T-helper 17 cell (primary cell): Measurements from ENCODE around the gene MRAS. TPM values are rescaled to one million over a fixed set of nuclear protein-coding genes. Genes with fewer than 3 reads are reported as not detected.

Source experiments
- ATAC-seq: fragments of 150-1000 bp; cut with Tn5 transposase; 2 replicates; pipeline ENCODE4 v1.10.0; 2021; ENCODE audit warnings: mild to moderate bottlenecking, moderate library complexity
- DNase-seq, 3 donors: peaks; one replicate each; pipeline versions ENCODE4 v3.0.0 to v3.0.0-alpha.2; 2020 to 2021
- H3K9me3 ChIP-seq: one replicate; pipeline ENCODE4 v1.7.0; 2013; ENCODE audit warnings: low read length, mild to moderate bottlenecking; ENCODE audit not compliant: control insufficient read depth, poor library complexity, severe bottlenecking
- H3K27ac Mint-ChIP-seq: one replicate; pipeline ENCODE4 v1.8.0; 2022; ENCODE audit warnings: mild to moderate bottlenecking, moderate library complexity, mixed read lengths
- H3K27me3 Mint-ChIP-seq: one replicate; pipeline ENCODE4 v1.8.0; 2022; ENCODE audit warnings: mixed read lengths
- H3K36me3 Mint-ChIP-seq: one replicate; pipeline ENCODE4 v1.8.0; 2022; ENCODE audit warnings: low read depth, mixed read lengths
- H3K4me1 Mint-ChIP-seq: one replicate; pipeline ENCODE4 v1.8.0; 2022; ENCODE audit warnings: mild to moderate bottlenecking, mixed read lengths
- H3K4me3 Mint-ChIP-seq: one replicate; pipeline ENCODE4 v1.8.0; 2022; ENCODE audit warnings: mild to moderate bottlenecking, moderate library complexity, mixed read lengths
- total RNA-seq, 4 donors: library from RNA in 2 of 4; stranded (reverse) in 2 of 4; gene quantifications; one replicate each; pipeline ENCODE4 v1.2.3 and lab custom pipeline; 2022 to 2026

The MRAS gene
- total RNA-seq, 2 donors from 2014 or later = 0.13 to 1.6 TPM

- DNase-seq = no peak
- Mint-ChIP-seq H3K4me3 (no peak overlapping the region), H3K27me3 (peaks cover 26% of the 10 kb centered on the region), H3K27ac (no peak overlapping the region), H3K36me3 (no peaks in the 10 kb centered on the region), H3K4me1 (peaks cover 10% of the 10 kb centered on the region)
- H3K9me3 ChIP-seq = no peaks in the 10 kb centered on the region
- no peak for ATAC-seq
These were observed 2.8 kb downstream of the MRAS start for GRCh38 chr3:138351151-138351550.

GRCh38 chr3:138351916-138352550 is 3.7 kb downstream of the MRAS start:
- peaks cover 10% of the 10 kb centered on the region for H3K4me1 Mint-ChIP-seq
- H3K27me3 Mint-ChIP-seq = peaks cover 17% of the 10 kb centered on the region
- no peak overlapping the region for H3K4me3 Mint-ChIP-seq
- no peak for DNase-seq
- no peak for ATAC-seq
- H3K27ac Mint-ChIP-seq = no peak overlapping the region
- no peaks in the 10 kb centered on the region for H3K36me3 Mint-ChIP-seq
- H3K9me3 ChIP-seq = no peaks in the 10 kb centered on the region

GRCh38 chr3:138354376-138354775 is 6.0 kb downstream of the MRAS start:
- no peak overlapping the region for H3K4me3 Mint-ChIP-seq
- no peak overlapping the region for H3K27ac Mint-ChIP-seq
- no peaks in the 10 kb centered on the region for H3K36me3 Mint-ChIP-seq
- ATAC-seq = no peak
- H3K27me3 Mint-ChIP-seq = peaks cover 2% of the 10 kb centered on the region
- H3K9me3 ChIP-seq = no peaks in the 10 kb centered on the region
- H3K4me1 Mint-ChIP-seq = peaks cover 5% of the 10 kb centered on the region
- DNase-seq = no peak

GRCh38 chr3:138355071-138355470 is 6.7 kb downstream of the MRAS start:
- Mint-ChIP-seq H3K27me3 (no peaks in the 10 kb centered on the region), H3K4me1 (peaks cover 5% of the 10 kb centered on the region), H3K27ac (no peak overlapping the region), H3K4me3 (no peak overlapping the region), H3K36me3 (no peaks in the 10 kb centered on the region)
- ATAC-seq = no peak
- H3K9me3 ChIP-seq = no peaks in the 10 kb centered on the region
- no peak for DNase-seq

- Mint-ChIP-seq H3K36me3 (no peaks in the 10 kb centered on the region), H3K4me3 (no peak overlapping the region), H3K27me3 (peaks cover 7% of the 10 kb centered on the region), H3K27ac (no peak overlapping the region), H3K4me1 (peaks cover 7% of the 10 kb centered on the region)
- no peak for ATAC-seq
- no peak for DNase-seq
- no peaks in the 10 kb centered on the region for H3K9me3 ChIP-seq
These were observed 8.5 kb downstream of the MRAS start for GRCh38 chr3:138356730-138357405.

GRCh38 chr3:138359148-138359918 is 11.0 kb downstream of the MRAS start:
- Mint-ChIP-seq H3K36me3 (no peaks in the 10 kb centered on the region), H3K27ac (no peak overlapping the region), H3K4me1 (peaks cover 7% of the 10 kb centered on the region), H3K4me3 (no peak overlapping the region), H3K27me3 (peaks cover 14% of the 10 kb centered on the region)
- no peaks in the 10 kb centered on the region for H3K9me3 ChIP-seq
- no peak for ATAC-seq
- DNase-seq = no peak

GRCh38 chr3:138359919-138360868 is 11.8 kb downstream of the MRAS start:
- H3K27me3 Mint-ChIP-seq = peaks cover 20% of the 10 kb centered on the region
- peaks cover 7% of the 10 kb centered on the region for H3K4me1 Mint-ChIP-seq
- no peaks in the 10 kb centered on the region for H3K9me3 ChIP-seq
- H3K27ac Mint-ChIP-seq = no peak overlapping the region
- no peak for ATAC-seq
- DNase-seq = no peak
- no peak overlapping the region for H3K4me3 Mint-ChIP-seq
- H3K36me3 Mint-ChIP-seq = no peaks in the 10 kb centered on the region

GRCh38 chr3:138360869-138361525 is 12.6 kb downstream of the MRAS start:
- Mint-ChIP-seq H3K27me3 (peaks cover 26% of the 10 kb centered on the region), H3K4me3 (no peak overlapping the region), H3K4me1 (peaks cover 7% of the 10 kb centered on the region), H3K36me3 (no peaks in the 10 kb centered on the region), H3K27ac (no peak overlapping the region)
- DNase-seq = no peak
- no peaks in the 10 kb centered on the region for H3K9me3 ChIP-seq
- no peak for ATAC-seq

- H3K4me3 Mint-ChIP-seq = no peak overlapping the region
- H3K27me3 Mint-ChIP-seq = peaks cover 26% of the 10 kb centered on the region
- peaks cover 7% of the 10 kb centered on the region for H3K4me1 Mint-ChIP-seq
- ATAC-seq (no peak), DNase-seq (no peak)
- H3K36me3 Mint-ChIP-seq = no peaks in the 10 kb centered on the region
- H3K9me3 ChIP-seq = no peaks in the 10 kb centered on the region
- no peak overlapping the region for H3K27ac Mint-ChIP-seq
These were observed 13.2 kb downstream of the MRAS start for GRCh38 chr3:138361561-138361971.

GRCh38 chr3:138362538-138362937 is 14.2 kb downstream of the MRAS start:
- no peak overlapping the region for H3K4me3 Mint-ChIP-seq
- H3K4me1 Mint-ChIP-seq = peaks cover 7% of the 10 kb centered on the region
- ATAC-seq (no peak), DNase-seq (no peak)
- no peaks in the 10 kb centered on the region for H3K9me3 ChIP-seq
- peaks cover 26% of the 10 kb centered on the region for H3K27me3 Mint-ChIP-seq
- peak overlapping the region; percentile 54 for H3K27ac Mint-ChIP-seq
- no peaks in the 10 kb centered on the region for H3K36me3 Mint-ChIP-seq

- ATAC-seq (no peak), DNase-seq (no peak)
- Mint-ChIP-seq H3K4me1 (peaks cover 7% of the 10 kb centered on the region), H3K4me3 (no peak overlapping the region), H3K36me3 (no peaks in the 10 kb centered on the region), H3K27ac (peak overlapping the region; percentile 54), H3K27me3 (peaks cover 31% of the 10 kb centered on the region)
- H3K9me3 ChIP-seq = no peaks in the 10 kb centered on the region
These were observed 14.9 kb downstream of the MRAS start for GRCh38 chr3:138363322-138363721.
